Calu3 (cell line): ENCODE measurements around the gene ZNF442. TPM values are rescaled to one million over a fixed set of nuclear protein-coding genes. Genes with fewer than 3 reads are reported as not detected.
"Not testable (repeated sequence)": the region's sequence is repeated elsewhere in the genome, so short reads cannot be mapped to it uniquely, and the experiment has no call there.

Experiments used
- BruUV-seq: library from RNA; stranded (reverse); fragments of 400-500 nt; replicated peaks from 2 replicates; lab custom pipeline; 2021; lab: Mats Ljungman, UMichigan
- CTCF ChIA-PET: fragments of 300-600 bp; sonication (Branson Sonifier 250); formaldehyde crosslinking; loops from one replicate; lab custom pipeline; 2022; ENCODE audit warnings: antibody characterized with exemption; lab: Charles Lee
- DNase-seq: peaks from one replicate; pipeline ENCODE4 v3.0.0; 2022
- H3K27ac Mint-ChIP-seq: one replicate; pipeline ENCODE4 v1.8.0; 2022; ENCODE audit warnings: mixed read lengths; ENCODE audit not compliant: unreplicated experiment
- H3K27me3 Mint-ChIP-seq: one replicate; pipeline ENCODE4 v1.8.0; 2022; ENCODE audit warnings: mixed read lengths; ENCODE audit not compliant: unreplicated experiment
- H3K36me3 Mint-ChIP-seq: one replicate; pipeline ENCODE4 v1.8.0; 2022; ENCODE audit warnings: mild to moderate bottlenecking, moderate library complexity, mixed read lengths; ENCODE audit not compliant: insufficient read depth, unreplicated experiment
- H3K4me1 Mint-ChIP-seq: one replicate; pipeline ENCODE4 v1.8.0; 2022; ENCODE audit warnings: mild to moderate bottlenecking, low read depth, mixed read lengths; ENCODE audit not compliant: unreplicated experiment
- H3K4me3 Mint-ChIP-seq: one replicate; pipeline ENCODE4 v1.8.0; 2022; ENCODE audit warnings: mild to moderate bottlenecking, low read depth, moderate library complexity, mixed read lengths; ENCODE audit not compliant: unreplicated experiment
- H3K9me3 Mint-ChIP-seq: one replicate; pipeline ENCODE4 v1.8.0; 2022; ENCODE audit warnings: low read depth, mixed read lengths; ENCODE audit not compliant: unreplicated experiment
- CTCF ChIP-seq: fragments of 200-600 bp; IDR thresholded peaks from one replicate; pipeline ENCODE4 v1.8.0; 2022; ENCODE audit warnings: antibody characterized with exemption; ENCODE audit not compliant: unreplicated experiment
- intact Hi-C: fragments of 100-400 bp; cut with micrococcal nuclease; formaldehyde crosslinking; loops from one replicate; pipeline ENCODE4 v1.10.0; 2022; ENCODE audit not compliant: unreplicated experiment
- total RNA-seq: library from RNA; stranded (reverse); gene quantifications from 2 replicates; pipeline ENCODE4 v1.2.3, GENCODE V29; 2022

The ZNF442 gene
- total RNA-seq, 1 experiment from 2014 or later = 1.3 TPM

GRCh38 chr19:12325690-12326089, 39.8 kb downstream of the ZNF442 start:
- intact Hi-C loops = no loop called here
- no peak overlapping the region for H3K4me3 Mint-ChIP-seq
- no peak for DNase-seq
- BruUV-seq = no TSS peak
- no peak for TF ChIP-seq CTCF
- H3K27ac Mint-ChIP-seq = no peak overlapping the region
- no peaks in the 10 kb centered on the region for H3K27me3 Mint-ChIP-seq
- H3K4me1 Mint-ChIP-seq = no peaks in the 10 kb centered on the region
- CTCF ChIA-PET = no interaction called here
- H3K36me3 Mint-ChIP-seq = no peaks in the 10 kb centered on the region
- H3K9me3 Mint-ChIP-seq = peaks cover 7% of the 10 kb centered on the region

- Mint-ChIP-seq H3K36me3 (no peaks in the 10 kb centered on the region), H3K27me3 (no peaks in the 10 kb centered on the region), H3K27ac (no peak overlapping the region), H3K4me3 (no peak overlapping the region), H3K9me3 (peaks cover 10% of the 10 kb centered on the region), H3K4me1 (no peaks in the 10 kb centered on the region)
- BruUV-seq = no TSS peak
- intact Hi-C loops = no loop called here
- no peak for DNase-seq
- CTCF ChIA-PET = no interaction called here
- TF ChIP-seq CTCF = no peak
Observed at GRCh38 chr19:12318782-12319413, 46.6 kb downstream of the ZNF442 start.

- H3K27ac Mint-ChIP-seq = no peak overlapping the region
- H3K9me3 Mint-ChIP-seq = peaks cover 14% of the 10 kb centered on the region
- no peak overlapping the region for H3K4me3 Mint-ChIP-seq
- TF ChIP-seq CTCF = no peak
- BruUV-seq = no TSS peak
- H3K36me3 Mint-ChIP-seq = no peaks in the 10 kb centered on the region
- H3K27me3 Mint-ChIP-seq = no peaks in the 10 kb centered on the region
- no peak for DNase-seq
- CTCF ChIA-PET = interaction anchor here (0.6 kb wide), 1 partner anchor 162 kb away, joined by 3 read pairs; no protein-coding TSS in a partner anchor
- intact Hi-C loops = no loop called here
- no peaks in the 10 kb centered on the region for H3K4me1 Mint-ChIP-seq
Observed at GRCh38 chr19:12314553-12314952, 50.9 kb downstream of the ZNF442 start.

- DNase-seq, H3K27ac Mint-ChIP-seq, intact Hi-C loops, H3K4me3 Mint-ChIP-seq, H3K36me3 Mint-ChIP-seq, H3K4me1 Mint-ChIP-seq, BruUV-seq, H3K27me3 Mint-ChIP-seq: not testable (repeated sequence)
- H3K9me3 Mint-ChIP-seq = peaks cover 10% of the 10 kb centered on the region
- CTCF ChIA-PET = interaction anchor here (0.6 kb wide), 1 partner anchor 329 kb away, joined by 3 read pairs; no protein-coding TSS in a partner anchor
Observed at GRCh38 chr19:12308891-12309290, 56.6 kb downstream of the ZNF442 start.

Other genes with a start within 250 kb of the ZNF442 start
- gene ZNF20, start 225.3 kb downstream of the ZNF442 start, total RNA-seq = 2.0 and 4.5 TPM in 2 replicates
- not detected in 2 replicates for gene ZNF625, start 208.9 kb downstream of the ZNF442 start, total RNA-seq
- 4.3 and 4.9 TPM in 2 replicates for gene ZNF136, start 202.6 kb downstream of the ZNF442 start, total RNA-seq
- gene ZNF44, start 70.8 kb downstream of the ZNF442 start, total RNA-seq = 5.7 and 6.8 TPM in 2 replicates
- 0.81 and 1.3 TPM in 2 replicates for gene ZNF563, start 32.0 kb downstream of the ZNF442 start, total RNA-seq
- gene ZNF799, start 35.6 kb upstream of the ZNF442 start, total RNA-seq = 5.1 and 7.4 TPM in 2 replicates
- gene ZNF443, start 75.3 kb upstream of the ZNF442 start, total RNA-seq = 7.5 and 8.6 TPM in 2 replicates
- gene ZNF709, start 119.1 kb upstream of the ZNF442 start, total RNA-seq = 1.6 and 1.7 TPM in 2 replicates
- 6.6 and 8.7 TPM in 2 replicates for gene ZNF564, start 185.8 kb upstream of the ZNF442 start, total RNA-seq
- gene ZNF490, start 245.1 kb upstream of the ZNF442 start, total RNA-seq = 5.4 and 6.3 TPM in 2 replicates
- gene ZNF791, start 245.2 kb upstream of the ZNF442 start, total RNA-seq = 15.8 and 16.2 TPM in 2 replicates